HL-60 (cell line): ENCODE results near the gene OTUD7B.

ENCODE experiments used
- GABPA ChIP-seq: IDR thresholded peaks from 2 replicates; pipeline ENCODE4 v1.6.1; 2012; ENCODE audit warnings: low read depth
- POLR2AphosphoS5 ChIP-seq: IDR thresholded peaks from 2 replicates; pipeline ENCODE4 v1.6.1; 2012; ENCODE audit warnings: low read depth
- SPI1 ChIP-seq: IDR thresholded peaks from 2 replicates; pipeline ENCODE4 v1.6.1; 2012; ENCODE audit warnings: low read depth, mild to moderate bottlenecking, borderline replicate concordance
- TF ChIP-seq, protein P1 (sequence below): IDR thresholded peaks from one replicate; pipeline ENCODE4 v1.5.1; 2011; ENCODE audit warnings: low read length, control low read depth, inconsistent platforms; ENCODE audit not compliant: insufficient read depth

DNA sequence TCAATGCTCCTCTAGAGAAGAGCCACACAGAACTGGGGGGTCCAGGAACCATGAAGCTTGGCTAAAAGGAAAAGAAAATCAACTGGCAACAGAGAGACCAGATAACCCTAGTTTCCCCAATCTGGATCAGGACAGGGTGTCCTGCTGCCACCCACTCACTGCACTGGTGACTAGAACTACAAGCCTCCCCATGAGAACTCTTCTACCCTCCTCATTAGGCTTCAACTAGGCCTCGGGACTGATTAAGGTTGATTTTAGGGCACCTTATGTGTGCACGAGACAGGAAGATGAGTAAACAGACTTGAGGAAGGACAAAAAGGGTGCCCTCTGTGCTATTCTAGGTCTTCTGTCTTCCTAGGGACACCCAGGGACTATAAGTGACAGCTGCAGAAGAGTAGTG lies 80.7 kb downstream of the OTUD7B start:
- TF ChIP-seq POLR2AphosphoS5: no peak
- TF ChIP-seq, protein P1, sequence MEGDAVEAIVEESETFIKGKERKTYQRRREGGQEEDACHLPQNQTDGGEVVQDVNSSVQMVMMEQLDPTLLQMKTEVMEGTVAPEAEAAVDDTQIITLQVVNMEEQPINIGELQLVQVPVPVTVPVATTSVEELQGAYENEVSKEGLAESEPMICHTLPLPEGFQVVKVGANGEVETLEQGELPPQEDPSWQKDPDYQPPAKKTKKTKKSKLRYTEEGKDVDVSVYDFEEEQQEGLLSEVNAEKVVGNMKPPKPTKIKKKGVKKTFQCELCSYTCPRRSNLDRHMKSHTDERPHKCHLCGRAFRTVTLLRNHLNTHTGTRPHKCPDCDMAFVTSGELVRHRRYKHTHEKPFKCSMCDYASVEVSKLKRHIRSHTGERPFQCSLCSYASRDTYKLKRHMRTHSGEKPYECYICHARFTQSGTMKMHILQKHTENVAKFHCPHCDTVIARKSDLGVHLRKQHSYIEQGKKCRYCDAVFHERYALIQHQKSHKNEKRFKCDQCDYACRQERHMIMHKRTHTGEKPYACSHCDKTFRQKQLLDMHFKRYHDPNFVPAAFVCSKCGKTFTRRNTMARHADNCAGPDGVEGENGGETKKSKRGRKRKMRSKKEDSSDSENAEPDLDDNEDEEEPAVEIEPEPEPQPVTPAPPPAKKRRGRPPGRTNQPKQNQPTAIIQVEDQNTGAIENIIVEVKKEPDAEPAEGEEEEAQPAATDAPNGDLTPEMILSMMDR: no peak
- no peak for TF ChIP-seq GABPA
- TF ChIP-seq SPI1: no peak
